CD4-positive, alpha-beta T cell (primary cell): Measurements from ENCODE around the gene GAPDH. TPM values are rescaled to one million over a fixed set of nuclear protein-coding genes. Genes with fewer than 3 reads are reported as not detected.

ENCODE experiments used
- ATAC-seq: fragments of 200-7000 bp; cut with Tn5 transposase; one replicate; pipeline ENCODE4 v1.10.0; 2022; ENCODE audit warnings: mild to moderate bottlenecking; ENCODE audit not compliant: poor library complexity
- CTCF ChIA-PET: fragments of 350-600 bp; sonication (Branson Sonifier 250); formaldehyde crosslinking; loops from one replicate; lab custom pipeline; 2021; ENCODE audit warnings: antibody characterized with exemption, inconsistent platforms; lab: Charles Lee
- POLR2A ChIA-PET: fragments of 350-600 bp; sonication (Branson Sonifier 250); formaldehyde crosslinking; loops from one replicate; lab custom pipeline; 2021; ENCODE audit warnings: antibody characterized with exemption, inconsistent platforms; lab: Charles Lee
- DNase-seq, 14 experiments: peaks; one replicate each; pipeline ENCODE4 v3.0.0-alpha.2; 2013 to 2020; ENCODE audit warnings: mixed read lengths in 2 of 14
- H3K27ac ChIP-seq, 2 donors: one replicate each; pipeline versions ENCODE4 v1.5.1 to v1.7.0; 2013; ENCODE audit warnings: low read length in 2 of 2, low read depth in 1 of 2, mild to moderate bottlenecking in 1 of 2
- H3K27me3 ChIP-seq, 2 experiments: 1 replicate in 1 of 2; 2 replicates in 1 of 2; pipeline versions ENCODE4 v1.6.1 to v1.7.0; 2013; ENCODE audit warnings: low read length in 2 of 2, control low read depth in 1 of 2, mild to moderate bottlenecking in 1 of 2, moderate library complexity in 1 of 2; ENCODE audit not compliant: insufficient read depth in 2 of 2, control insufficient read depth in 1 of 2
- H3K36me3 ChIP-seq: one replicate; pipeline ENCODE4 v1.6.1; 2013; ENCODE audit warnings: low read length, control low read depth; ENCODE audit not compliant: insufficient read depth
- H3K4me1 ChIP-seq: one replicate; pipeline ENCODE4 v1.6.1; 2013; ENCODE audit warnings: low read length, control low read depth; ENCODE audit not compliant: insufficient read depth
- H3K4me3 ChIP-seq: one replicate; pipeline ENCODE4 v1.5.1; 2013; ENCODE audit warnings: mild to moderate bottlenecking, low read length, moderate library complexity
- H3K9me3 ChIP-seq, 2 experiments: 1 replicate in 1 of 2; 2 replicates in 1 of 2; pipeline versions ENCODE4 v1.6.1 to v1.7.0; 2013; ENCODE audit warnings: low read length in 2 of 2, mild to moderate bottlenecking in 2 of 2, control low read depth in 1 of 2, moderate library complexity in 1 of 2; ENCODE audit not compliant: control insufficient read depth in 1 of 2, insufficient read depth in 1 of 2
- H3K27ac Mint-ChIP-seq: one replicate; pipeline ENCODE4 v1.8.0; 2020; ENCODE audit warnings: mixed read lengths
- H3K27me3 Mint-ChIP-seq: one replicate; pipeline ENCODE4 v1.8.0; 2021; ENCODE audit warnings: mixed read lengths
- H3K36me3 Mint-ChIP-seq: one replicate; pipeline ENCODE4 v1.8.0; 2021; ENCODE audit warnings: low read depth, mixed read lengths
- H3K4me1 Mint-ChIP-seq: one replicate; pipeline ENCODE4 v1.8.0; 2021; ENCODE audit warnings: low read depth, mixed read lengths
- H3K4me3 Mint-ChIP-seq: one replicate; pipeline ENCODE4 v1.8.0; 2020; ENCODE audit warnings: mild to moderate bottlenecking, mixed read lengths
- H3K9me3 Mint-ChIP-seq: one replicate; pipeline ENCODE4 v1.8.0; 2020; ENCODE audit warnings: mixed read lengths
- intact Hi-C, 2 experiments: fragments of 100-400 bp; cut with DNase I in 1 of 2; cut with micrococcal nuclease in 1 of 2; formaldehyde crosslinking; loops; one replicate each; pipeline versions ENCODE4 v1.15.1 to v1.9.0; 2023 to 2025; cut with DNase I, micrococcal nuclease
- total RNA-seq, 174 experiments: library from RNA in 2 of 174; stranded (reverse) in 2 of 174; gene quantifications; one replicate each; pipeline ENCODE4 v1.2.3 and lab custom pipeline; 2021 to 2026
- TF ChIP-seq, protein P1 (sequence below): fragments of 200-600 bp; IDR thresholded peaks from one replicate; pipeline ENCODE4 v1.8.0; 2022; ENCODE audit warnings: antibody characterized with exemption, mild to moderate bottlenecking

Gene GAPDH
- total RNA-seq, 2 experiments from 2014 or later: 498 to 508 TPM

DNA sequence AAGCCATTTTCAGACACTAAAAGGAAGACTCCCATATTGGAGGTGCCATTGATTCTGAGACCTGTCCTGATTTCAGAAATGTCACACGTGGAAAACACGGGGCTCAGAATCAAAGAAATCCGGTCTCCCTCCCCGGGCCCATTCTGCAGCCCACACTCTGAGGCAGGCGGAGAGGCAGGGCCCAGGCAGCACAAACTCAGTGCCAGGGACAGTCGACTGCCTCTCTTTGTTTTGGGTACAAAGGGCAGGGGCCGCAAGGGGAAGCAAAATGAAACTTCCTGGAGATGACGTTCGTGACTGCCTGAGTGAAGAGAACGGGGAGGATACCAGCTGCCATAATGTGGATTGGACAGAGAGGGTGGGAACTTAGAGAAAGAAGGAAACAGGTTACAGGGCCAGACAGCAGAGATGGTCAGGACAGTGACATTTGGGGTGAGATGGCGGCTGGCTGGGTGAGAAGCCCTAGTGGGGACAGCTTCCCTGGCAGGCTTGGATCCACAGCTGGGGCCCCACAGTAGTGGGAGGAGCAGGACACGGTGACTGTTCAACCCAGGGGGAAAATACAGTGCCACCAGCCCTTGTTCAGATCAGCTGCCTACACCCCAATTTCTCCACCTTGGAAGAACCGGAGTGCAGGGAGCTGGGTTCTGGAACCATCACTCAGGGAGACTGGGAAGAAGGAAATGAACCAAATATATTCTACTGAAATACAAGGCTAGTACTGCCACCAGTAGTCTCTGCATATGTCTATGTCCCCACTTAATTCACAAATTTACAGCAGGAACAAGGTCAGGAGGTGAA lies 8.1 kb downstream of the GAPDH start:
- Histone ChIP-seq H3K9me3 (peaks cover 0 to 2% of the 10 kb centered on the region in 2 experiments), H3K4me1 (peaks cover 51% of the 10 kb centered on the region), H3K36me3 (peaks cover 42% of the 10 kb centered on the region), H3K27ac (no peak overlapping the region), H3K4me3 (no peak overlapping the region), H3K27me3 (no peaks in the 10 kb centered on the region)
- Mint-ChIP-seq H3K9me3 (no peaks in the 10 kb centered on the region), H3K4me3 (no peak overlapping the region), H3K27ac (peak overlapping the region; percentile 90), H3K36me3 (peaks cover 65% of the 10 kb centered on the region), H3K4me1 (peaks cover 42% of the 10 kb centered on the region), H3K27me3 (no peaks in the 10 kb centered on the region)
- DNase-seq: peak in 4 of 14 experiments; percentile 9 to 49 (median 34)
- intact Hi-C loops: no loop called here
- POLR2A ChIA-PET: interaction anchor here (1.2 to 1.5 kb wide), 2 partner anchors 10 to 72 kb away, joined by 4 read pairs; partner anchors contain the start of gene VAMP1
- TF ChIP-seq, protein P1, sequence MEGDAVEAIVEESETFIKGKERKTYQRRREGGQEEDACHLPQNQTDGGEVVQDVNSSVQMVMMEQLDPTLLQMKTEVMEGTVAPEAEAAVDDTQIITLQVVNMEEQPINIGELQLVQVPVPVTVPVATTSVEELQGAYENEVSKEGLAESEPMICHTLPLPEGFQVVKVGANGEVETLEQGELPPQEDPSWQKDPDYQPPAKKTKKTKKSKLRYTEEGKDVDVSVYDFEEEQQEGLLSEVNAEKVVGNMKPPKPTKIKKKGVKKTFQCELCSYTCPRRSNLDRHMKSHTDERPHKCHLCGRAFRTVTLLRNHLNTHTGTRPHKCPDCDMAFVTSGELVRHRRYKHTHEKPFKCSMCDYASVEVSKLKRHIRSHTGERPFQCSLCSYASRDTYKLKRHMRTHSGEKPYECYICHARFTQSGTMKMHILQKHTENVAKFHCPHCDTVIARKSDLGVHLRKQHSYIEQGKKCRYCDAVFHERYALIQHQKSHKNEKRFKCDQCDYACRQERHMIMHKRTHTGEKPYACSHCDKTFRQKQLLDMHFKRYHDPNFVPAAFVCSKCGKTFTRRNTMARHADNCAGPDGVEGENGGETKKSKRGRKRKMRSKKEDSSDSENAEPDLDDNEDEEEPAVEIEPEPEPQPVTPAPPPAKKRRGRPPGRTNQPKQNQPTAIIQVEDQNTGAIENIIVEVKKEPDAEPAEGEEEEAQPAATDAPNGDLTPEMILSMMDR: no peak
- peak; percentile 55 for ATAC-seq
- CTCF ChIA-PET: no interaction called here

- Histone ChIP-seq H3K4me3 (no peak overlapping the region), H3K4me1 (peaks cover 38% of the 10 kb centered on the region), H3K27ac (no peak overlapping the region), H3K27me3 (no peaks in the 10 kb centered on the region), H3K9me3 (no peaks in the 10 kb centered on the region), H3K36me3 (peaks cover 62% of the 10 kb centered on the region)
- CTCF ChIA-PET: interaction anchor here (0.6 to 1.1 kb wide), 2 partner anchors 12 to 141 kb away, joined by 3 read pairs; no protein-coding TSS in a partner anchor
- intact Hi-C loops: no loop called here
- peaks cover 56% of the 10 kb centered on the region for H3K36me3 Mint-ChIP-seq
- DNase-seq: no peak
- H3K4me3 Mint-ChIP-seq: no peak overlapping the region
- no peak for ATAC-seq
- POLR2A ChIA-PET: no interaction called here
- H3K9me3 Mint-ChIP-seq: no peaks in the 10 kb centered on the region
- H3K4me1 Mint-ChIP-seq: peaks cover 21% of the 10 kb centered on the region
- no peaks in the 10 kb centered on the region for H3K27me3 Mint-ChIP-seq
- no peak overlapping the region for H3K27ac Mint-ChIP-seq
- TF ChIP-seq, protein P1: no peak
These were observed 11.7 kb downstream of the GAPDH start for GRCh38 chr12:6546016-6546415.

- Mint-ChIP-seq H3K4me1 (peaks cover 15% of the 10 kb centered on the region), H3K9me3 (no peaks in the 10 kb centered on the region), H3K36me3 (peaks cover 61% of the 10 kb centered on the region), H3K27me3 (no peaks in the 10 kb centered on the region), H3K4me3 (no peak overlapping the region), H3K27ac (no peak overlapping the region)
- POLR2A ChIA-PET: no interaction called here
- H3K27me3 ChIP-seq: no peaks in the 10 kb centered on the region
- peaks cover 38% of the 10 kb centered on the region for H3K4me1 ChIP-seq
- no peaks in the 10 kb centered on the region for H3K9me3 ChIP-seq
- TF ChIP-seq, protein P1: no peak
- intact Hi-C loops: no loop called here
- peaks cover 74% of the 10 kb centered on the region for H3K36me3 ChIP-seq
- DNase-seq (no peak), ATAC-seq (no peak)
- no peak overlapping the region for H3K27ac ChIP-seq
- no peak overlapping the region for H3K4me3 ChIP-seq
- CTCF ChIA-PET: no interaction called here
These were observed 13.2 kb downstream of the GAPDH start for GRCh38 chr12:6547566-6547965.
